Measurements from ENCODE around the gene KLHL25.

KLHL25 gene

DNA sequence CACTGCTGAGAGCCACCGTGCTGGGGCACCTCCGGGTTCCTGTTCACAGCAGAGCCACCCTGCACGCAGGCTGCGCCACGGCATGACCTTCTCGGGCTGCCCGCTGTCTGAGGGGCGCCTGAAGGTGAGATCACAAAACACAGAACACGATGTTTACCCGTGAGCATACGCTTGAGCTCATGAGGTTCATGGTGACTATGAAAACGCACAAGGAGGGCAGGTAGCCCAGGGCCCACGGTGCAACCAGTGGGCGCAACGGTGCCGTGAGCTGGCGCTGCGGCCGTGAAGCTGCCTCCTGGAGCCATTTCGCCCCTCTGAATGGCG, 36.1 kb downstream of the KLHL25 start:
- DNase-seq, result no peak

DNA sequence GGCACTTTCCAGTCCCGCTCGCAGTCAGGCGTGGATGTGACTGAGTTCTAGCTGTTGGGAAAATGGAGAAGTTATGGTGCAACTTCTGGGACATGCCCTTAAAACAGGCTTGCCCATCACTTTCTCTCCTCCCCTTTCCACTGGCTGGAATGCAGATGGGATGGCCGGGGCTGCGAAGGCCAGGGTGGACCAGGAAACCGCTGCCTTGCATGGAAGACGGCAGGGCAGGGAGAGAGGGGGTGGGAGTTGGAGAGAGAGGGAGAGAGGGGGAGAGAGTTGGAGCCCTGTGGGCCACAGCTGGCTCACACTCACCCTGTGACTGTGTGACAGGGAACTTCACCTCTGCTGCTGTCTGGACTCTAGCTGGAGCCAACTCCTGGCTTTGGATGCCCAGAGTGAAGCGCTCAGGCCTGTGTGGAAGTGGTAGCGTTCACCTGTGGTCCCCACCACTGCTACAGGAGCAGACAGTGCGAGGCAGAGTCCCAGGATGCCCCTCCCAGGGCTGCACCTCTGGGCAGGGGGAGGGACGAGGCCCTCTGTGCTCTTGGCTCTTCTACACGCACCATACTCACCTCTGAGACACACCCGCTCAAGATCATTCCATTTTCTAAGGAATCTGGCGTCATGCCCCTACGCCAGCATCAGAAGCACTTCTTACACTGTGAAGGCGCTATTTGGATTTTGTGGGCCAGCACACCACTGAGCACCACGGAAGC, 36.6 kb downstream of the KLHL25 start:
- no peak for DNase-seq

DNA sequence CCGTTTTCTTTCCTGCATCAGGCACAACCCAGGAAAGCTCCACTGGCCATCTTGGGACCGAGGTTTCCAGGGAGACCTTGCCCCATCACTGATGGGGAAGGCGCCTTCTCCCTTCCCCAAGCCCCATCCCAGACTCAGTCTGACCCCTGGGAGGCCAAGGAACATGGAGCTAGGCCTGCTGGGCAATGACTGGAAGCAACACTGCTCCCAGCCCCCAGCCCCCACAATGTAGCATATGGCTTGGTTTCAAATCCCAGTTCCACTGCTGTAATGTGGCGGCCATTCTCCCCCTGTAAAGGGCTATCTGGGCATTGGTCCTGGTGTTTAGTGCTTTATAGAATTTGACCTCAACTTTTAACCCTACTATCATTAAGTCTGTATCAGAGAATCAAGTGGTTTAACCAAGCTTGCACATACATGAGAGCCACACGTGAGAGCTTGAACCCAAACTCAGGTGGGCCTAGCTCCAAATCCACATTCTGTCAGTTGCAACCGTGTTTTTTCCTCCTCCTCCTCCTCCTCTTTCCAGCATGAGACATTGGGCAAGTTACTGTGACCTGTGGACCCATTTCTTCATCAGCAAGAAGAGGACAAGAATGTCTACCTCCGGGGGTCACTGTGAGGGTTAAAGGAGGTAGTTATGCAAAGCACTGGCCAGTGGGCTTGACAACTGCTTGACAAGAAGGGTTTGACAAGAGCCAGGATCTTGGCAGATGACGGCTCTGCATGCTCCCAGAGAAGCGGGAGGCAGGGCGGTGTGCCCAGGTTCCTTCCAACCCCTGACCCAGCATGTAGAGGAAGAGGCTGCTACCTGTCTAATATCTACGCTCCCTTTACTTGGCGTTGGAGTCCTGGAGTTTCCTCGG, 37.4 kb downstream of the KLHL25 start:
- DNase-seq, result no peak

DNA sequence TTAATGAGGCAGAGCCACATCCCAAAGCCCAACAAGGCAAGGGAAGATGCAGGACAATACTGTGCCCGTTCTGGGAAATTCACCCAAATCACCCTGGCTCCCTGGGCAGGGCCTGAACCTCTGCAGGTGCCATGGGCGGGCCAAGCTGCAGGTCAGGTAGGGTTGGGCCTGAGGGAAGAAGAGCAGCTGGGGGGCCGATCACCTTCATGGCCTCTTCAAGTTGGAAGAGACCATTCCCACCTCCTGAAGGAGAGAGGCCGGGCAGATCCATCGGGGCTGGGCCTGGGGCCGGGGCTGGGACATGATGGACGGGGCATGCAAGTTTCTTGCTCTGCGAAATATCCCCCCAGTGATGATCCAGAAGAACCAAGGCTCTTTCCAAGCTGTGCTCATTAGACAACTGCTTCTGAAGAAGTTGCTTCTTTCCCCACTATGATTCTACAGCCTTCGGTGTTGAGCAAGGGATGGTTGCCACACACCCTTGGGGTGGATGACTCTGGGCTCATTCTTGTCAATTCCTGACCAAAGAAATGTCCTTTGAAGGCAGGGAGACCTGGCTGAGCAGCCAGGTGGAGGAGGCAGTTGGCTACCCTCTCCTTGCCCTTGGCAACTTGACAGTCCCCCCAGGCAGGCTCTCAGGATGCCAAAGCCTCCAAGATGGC, 38.2 kb downstream of the KLHL25 start:
- no peak for DNase-seq

DNA sequence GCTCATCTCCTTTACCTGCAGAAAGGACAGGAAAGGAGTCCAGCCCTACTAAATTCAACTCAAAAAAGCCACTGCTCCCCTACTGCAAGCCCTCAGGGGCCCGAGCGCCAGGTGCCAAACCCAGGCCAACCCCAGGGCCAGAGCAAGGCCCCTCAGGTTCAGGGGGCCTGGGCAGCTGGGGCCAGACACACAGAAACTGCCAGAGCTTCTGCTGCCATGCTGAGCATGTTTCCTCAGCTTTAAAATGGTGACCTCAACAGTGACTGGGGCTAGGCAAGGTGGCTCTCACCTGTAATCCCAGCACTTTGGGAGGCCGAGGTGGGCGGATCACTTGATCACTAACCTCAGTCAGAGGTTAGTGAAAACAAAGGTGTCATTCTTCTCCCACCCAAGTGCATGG, 38.8 kb downstream of the KLHL25 start:
- DNase-seq, result no peak

DNA sequence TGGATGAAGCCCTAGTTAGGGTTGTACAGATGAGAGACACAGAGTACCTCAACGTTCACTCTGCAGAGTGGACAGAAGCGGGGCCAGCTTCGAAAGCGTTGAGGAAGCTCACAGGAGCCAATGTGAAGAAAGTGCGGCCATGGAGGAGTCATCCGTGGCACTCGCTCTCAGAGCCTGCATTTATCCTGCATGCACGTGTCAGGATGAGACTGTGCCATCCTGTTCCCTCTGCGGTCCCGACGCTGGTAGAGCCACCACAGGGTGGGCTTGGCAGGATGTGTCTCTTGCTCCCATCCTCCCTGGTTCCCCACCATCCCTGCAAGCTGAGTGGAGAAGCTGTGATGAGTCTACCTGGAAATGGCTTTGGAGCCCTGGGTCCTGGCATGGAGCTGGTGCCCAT, 39.3 kb downstream of the KLHL25 start:
- no peak for DNase-seq

DNA sequence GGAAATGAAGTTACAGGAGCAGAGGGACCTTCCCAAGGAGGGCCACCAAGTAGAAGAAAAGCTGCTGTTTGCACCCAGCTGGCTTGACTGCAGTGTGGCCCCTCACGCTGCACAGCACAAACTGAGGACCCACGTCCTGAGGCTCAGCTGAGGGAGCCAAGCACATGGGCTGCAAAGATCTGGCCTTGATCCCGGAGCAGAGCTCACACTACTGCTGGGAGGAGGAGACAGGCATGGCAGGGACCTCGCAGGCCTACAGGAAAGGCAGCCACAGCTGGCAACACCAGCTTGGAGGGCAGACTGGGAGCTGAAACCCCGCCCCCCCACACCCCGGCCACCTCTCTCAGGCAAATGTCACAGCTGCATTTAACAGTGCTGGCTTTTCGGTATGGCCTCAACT, 39.7 kb downstream of the KLHL25 start:
- DNase-seq, result no peak

DNA sequence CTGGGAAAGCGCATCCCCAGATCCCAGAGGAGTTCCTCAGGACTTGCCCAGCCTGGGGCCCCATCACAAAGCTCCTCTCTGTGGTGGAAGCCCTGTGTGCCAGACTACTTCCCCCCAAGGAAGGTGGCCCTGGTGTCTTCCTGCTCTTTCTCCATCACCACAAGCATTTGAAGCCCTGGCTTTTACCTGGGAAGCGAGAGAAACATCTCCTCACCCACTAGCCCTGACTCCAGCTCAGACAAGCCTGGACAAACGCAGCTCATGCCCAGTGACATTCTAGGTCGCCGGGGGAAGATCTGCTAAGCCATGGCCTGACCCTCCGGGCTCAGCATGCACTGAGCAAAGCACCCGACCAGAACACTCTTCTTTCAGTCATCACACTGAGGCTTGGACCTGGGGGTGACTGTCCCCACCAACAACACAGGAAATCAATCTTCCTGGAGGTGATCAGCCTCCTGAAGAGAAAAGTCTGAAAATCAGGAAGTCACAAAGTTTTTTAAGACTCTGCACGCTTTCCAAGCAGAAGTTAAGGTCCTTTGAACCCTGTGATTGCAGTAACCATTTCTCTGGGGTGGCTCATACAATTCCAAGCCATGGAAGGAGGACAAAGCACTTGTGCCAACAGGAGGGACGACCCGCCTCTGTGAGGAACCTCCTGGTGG, 40.8 kb downstream of the KLHL25 start:
- DNase-seq, result no peak

DNA sequence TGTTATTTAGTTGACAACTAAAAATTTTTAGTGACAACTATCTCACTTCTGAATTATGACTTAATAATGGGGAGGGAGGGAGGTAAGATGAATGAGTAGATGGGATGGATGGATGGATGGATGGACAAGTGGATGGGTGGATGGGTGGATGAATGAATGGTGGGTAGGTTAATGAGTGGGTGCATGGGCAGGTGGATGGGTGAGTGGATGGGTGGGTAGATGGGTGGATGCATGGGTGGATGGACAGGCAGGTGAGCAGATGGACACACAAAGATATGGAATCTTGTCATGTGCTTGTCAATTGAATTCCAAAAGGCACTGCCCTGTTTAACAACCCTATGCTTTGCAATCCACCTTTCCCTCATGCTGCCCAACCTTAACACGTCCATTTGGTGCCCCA, 41.5 kb downstream of the KLHL25 start:
- no peak for DNase-seq

DNA sequence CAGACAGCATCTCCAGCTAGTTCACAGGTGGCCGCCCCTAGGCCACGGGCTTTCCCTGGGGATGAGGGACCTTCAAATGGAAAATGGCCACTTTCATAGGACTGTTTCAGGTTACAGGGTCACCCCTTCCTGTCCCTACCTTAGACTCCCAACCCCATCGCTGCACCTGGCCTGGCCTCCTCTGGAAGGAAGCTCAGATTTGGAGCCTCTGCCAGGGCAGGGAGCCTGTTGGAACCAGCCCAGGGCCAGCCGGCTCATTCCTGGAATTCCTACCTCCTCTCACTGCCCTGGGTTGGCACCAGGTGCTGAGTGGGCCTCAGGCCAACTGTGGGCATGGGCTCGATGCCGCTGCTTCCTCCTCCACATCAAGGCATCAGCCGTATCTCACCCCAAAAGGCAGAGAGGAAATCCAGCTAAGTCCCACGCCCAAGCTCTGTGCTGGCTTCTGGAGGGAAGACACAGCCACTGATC, 42.2 kb downstream of the KLHL25 start:
- no peak for DNase-seq

DNA sequence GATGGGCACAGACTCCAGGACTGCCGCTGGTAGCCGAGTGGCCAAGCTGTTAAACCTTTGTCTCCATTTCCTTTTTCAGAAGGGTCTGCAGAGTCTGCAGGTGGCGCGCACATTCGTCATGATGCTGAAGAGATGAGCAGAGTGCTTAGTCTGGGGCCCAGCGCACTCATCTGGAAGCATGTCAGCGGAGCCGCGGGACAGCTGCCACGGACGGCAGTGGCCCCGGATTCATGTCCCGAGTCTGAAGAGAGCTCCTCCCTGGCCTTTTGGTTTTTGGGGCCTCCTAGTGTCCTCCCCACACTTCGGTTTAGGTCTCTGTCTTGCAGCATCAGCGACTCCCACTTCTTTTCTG, 42.6 kb downstream of the KLHL25 start:
- DNase-seq, result no peak

DNA sequence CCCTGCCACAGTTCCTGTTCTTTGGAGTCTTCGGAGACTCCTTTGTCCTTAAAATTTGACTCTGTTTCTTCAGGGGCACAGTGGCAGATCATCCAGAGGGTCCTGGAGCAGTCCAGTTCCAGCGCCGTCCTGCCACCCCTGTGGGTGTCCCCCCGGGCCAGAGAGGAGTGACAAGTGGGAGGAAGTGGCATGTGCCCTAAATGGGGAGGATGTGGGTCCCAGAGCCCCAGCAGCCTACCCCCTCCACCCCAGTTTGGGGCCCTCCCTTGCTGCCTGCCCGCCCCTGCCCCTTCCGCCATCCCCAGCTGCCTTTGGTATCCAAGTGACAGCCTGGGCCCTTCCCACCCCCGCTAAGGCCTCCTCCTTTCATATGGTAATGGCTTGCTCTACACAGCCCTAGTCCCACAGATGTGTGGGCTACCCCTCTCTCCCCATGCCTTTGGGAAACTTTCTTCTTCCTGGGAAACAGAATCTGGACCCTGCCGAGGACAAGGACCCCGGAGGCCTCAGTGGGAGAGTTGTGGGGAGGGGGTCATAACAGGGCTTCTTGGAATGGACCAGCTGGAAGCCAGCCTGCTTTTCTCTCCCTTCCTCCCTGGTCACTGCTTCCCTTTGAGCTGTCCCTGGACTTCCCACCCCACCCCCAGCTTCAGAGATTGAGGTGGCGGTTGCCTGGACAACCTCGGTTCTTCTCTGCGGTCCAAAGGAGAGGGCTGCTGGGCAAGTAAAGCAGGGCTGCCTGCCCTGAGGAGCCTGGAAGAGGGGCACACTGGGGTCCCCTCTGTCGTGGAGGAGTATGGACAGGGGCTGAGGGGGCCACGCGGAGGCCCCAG, 43.2 kb downstream of the KLHL25 start:
- DNase-seq, result no peak

DNA sequence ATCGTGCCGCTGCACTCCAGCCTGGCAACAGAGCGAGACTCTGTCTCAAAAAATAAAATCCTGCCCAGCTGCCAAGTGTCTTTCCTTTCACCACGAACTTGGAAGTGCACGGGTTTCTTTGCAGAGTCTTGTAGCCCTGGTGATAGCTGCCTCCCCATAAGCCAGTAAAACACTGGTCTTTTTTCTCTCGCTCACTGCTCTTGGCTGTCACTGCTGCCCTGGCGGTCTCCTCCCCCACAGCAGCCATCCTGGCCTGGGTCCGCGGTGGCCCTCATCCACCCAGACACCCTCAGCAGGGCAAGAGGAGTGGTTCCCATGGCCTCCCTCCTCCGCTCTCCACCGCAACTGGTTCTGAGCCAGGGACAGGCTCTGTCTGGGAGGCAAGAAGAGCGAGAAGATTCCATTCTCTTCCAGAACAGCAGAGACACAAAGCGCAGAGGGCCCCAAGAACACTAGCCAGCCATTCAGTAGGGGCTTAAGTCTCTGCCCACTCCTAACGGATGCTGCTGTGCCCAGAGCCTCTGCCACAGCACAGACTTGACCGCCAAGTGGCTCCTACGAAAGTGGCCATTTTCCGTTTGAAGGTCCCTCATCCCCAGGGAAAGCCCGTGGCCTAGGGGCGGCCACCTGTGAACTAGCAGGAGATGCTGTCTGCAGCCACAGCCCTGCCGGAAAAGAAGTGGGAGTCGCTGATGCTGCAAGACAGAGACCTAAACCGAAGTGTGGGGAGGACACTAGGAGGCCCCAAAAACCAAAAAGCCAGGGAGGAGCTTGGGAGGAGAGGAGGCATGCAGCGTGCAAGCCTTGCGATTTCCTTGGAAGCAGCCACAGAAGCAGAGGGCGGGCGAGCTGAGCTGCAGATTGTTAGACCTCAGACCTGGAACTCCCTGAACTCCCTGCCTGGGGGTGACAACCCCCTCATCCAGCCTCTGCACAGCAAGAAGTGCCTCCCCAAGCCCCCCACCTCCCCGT, 44.1 kb downstream of the KLHL25 start:
- DNase-seq, result no peak

DNA sequence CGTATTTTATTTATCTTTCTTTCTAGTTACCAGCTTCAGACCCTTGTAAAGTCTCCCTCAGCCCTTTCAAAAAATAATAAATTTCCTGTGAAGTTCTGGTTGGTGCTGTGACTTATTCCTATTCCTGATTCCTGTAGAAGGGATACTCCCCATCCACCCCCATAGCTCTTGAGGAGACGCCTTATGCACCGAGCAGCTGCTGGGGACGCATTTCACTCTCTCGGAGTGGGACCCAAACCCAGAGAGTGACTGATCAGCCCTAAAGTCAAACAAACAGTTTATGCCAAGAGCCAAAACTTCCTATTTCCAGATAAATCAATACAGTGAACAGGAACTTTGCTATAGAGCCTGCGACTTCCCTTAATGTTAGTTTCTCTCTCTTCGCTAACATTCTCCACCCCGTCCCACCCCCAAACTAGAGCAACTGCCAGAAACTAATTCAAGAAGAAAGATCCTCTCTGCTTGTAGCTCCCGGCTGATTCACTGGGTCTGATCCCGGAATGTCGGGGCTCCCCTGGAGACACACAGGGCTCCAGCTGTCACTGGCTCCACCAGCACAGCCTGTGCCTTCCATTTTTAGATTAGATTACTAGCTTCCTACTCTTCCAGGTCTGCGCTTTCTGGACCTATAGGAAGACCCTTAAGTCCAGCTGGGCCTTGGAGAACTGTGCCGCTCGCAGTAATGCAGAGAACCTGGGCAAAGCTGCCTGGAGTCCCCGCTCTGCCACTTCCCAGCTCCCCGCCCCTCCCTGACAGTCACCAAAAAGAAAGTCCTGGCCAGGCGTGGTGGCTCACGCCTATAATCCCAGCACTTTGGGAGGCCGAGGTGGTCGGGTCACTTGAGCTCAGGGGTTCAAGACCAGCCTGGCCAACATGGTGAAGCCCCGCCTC, 45.2 kb downstream of the KLHL25 start:
- DNase-seq, result no peak

DNA sequence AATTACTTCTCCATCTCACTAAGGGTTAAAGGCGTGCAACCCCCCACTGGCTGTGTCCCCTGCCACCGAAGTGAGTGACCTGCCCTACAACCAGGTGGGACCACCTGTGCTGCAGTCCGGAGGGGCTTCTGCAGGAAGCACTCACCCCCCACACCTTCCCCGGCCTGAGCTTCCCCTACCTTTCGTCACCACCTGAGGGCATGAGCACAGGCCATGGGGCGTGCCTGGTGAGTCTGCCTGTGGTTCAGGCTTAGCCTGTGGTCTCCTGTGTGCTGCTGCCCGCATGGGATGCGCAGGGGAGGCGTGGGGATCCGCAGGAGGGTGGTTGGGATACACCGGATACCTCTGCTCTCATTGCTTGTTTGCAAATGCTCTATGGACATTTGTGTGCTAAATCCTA, 46.0 kb downstream of the KLHL25 start:
- peak in 1 of 2 donors; percentile 5 for DNase-seq

DNA sequence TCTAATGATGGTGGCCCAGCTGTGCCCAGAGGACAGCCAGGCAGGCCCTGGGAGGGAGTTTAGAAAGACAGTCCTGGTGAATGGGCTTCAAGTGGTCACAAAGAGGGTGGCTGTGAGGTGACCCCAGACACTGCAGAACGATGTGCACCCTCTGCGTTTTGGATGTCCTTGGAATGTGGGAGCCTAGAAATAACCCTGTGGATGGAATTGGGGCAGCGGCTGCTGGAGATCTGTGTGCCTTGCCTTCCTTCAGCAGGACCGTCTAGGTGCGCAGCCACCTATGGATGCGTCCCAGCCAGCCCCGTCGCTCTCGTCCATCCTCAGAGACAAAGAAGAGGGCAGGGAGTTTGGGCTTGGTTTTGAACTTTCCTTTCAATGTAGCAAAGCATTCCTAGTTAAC, 46.5 kb downstream of the KLHL25 start:
- DNase-seq, result peak in 1 of 2 donors; percentile 4

DNA sequence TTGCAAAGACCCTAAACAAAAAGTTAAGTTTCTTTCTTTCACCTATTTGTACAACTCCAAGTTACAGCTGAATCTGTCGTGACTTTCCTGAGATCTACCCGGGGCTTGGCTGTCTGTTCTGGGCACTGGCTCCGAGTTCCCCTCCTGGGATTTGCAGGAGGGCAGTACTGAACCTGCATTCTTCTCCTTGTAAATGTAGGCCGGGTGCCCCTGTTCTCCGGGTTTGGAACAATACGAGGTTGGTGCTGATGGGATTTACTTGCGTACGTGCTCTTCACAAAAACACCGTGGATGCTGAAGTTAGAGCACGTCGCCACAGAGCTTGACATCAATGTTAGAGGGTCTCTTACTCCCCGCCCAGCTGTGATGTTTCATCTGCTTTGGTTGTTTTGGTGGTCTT, 48.1 kb downstream of the KLHL25 start:
- peak in 1 of 2 donors; percentile 1 for DNase-seq

DNA sequence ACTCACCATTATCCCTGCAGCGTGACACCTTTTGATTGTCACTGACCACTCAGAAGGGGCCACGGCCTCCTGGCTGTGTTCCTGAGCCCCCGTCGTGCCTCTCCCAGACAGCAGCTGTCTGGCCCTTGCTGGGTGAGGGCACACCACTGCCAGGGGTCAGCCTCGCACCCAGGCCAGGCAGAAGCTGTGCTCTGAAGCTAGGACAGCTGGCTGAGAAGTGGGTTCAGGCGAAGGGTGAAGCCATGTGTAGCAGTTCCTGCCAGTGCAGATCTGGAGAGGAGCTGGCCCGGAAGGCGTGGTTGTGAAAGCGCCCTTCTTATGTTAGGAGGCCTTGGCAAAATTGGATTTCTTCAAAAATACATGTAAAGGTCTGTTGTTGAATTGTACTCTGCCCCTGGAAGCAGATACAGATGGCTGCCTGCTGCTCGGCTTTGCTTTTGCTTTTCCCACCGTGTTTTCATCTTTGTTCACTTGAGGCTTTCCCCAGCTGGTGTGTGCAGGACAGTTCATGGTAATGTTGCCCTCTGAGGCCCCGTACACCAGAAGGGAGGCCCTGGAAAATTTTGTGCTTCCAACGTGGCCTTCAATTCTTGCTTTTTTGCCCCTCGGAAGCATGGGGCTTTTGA, 49.1 kb downstream of the KLHL25 start:
- DNase-seq, result no peak

DNA sequence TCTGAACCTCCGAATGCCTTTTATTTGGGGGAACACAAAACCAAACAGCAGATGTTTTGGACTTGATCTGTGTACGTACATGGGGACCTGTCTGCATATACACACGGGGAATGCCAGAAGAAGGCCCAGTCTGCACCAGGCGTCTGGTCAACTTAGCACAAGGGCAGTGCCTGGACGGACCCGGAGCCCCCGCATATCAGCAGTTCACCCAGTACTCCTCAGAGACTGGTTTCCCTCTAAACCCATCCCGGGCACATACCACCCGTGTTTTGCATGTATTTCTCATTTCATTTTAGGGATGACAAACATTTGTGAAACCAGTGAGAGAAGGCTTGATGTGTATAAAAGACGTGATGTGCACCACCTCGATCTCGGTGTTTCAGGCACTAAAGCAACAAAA, 49.7 kb downstream of the KLHL25 start:
- no peak for DNase-seq

DNA sequence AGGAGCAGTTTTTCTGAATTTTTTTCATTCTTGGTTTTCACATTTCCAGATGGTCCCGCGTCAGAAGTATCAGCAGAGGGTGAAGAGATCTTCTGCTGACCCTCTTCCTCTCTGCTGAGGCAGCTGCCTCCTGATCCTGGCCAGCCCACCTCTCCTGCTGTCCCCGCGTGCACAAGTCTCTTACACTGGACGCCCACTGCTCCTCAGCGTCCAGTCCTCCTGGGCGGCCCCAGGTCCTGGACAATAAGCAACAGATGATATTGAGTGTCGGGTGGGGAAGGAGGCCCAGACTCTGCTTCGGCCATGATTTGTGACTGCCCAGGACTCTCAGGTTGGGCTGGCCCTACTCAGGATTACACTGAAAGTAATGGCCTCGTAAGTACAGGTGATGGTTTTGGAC, 50.1 kb downstream of the KLHL25 start:
- no peak for DNase-seq

Measured in CD4-positive, alpha-beta T cell treated with Interleukin-4 for 1 hour (primary cell).